ENCODE data around the gene MYO6.

MYO6 gene

GRCh38 chr6:75815756-75816155 lies 66.7 kb downstream of the MYO6 start:
- Histone ChIP-seq H3K4me1 (ENCODE audit: insufficient read depth, low read length, severe bottlenecking) (no peaks in the 10 kb centered on the region), H2AFZ (ENCODE audit: low read length) (no peak overlapping the region), H3K27me3 (ENCODE audit: insufficient read depth, low read length) (no peaks in the 10 kb centered on the region), H3K27ac (ENCODE audit: low read depth, low read length, poor library complexity, severe bottlenecking) (no peak overlapping the region), H3K9me2 (ENCODE audit: low read depth, low read length) (no peaks in the 10 kb centered on the region), H3K79me2 (ENCODE audit: insufficient read depth, low read length) (no peaks in the 10 kb centered on the region), H4K20me1 (ENCODE audit: insufficient read depth, low read length) (no peaks in the 10 kb centered on the region), H3F3A (ENCODE audit: insufficient read depth, low read length) (no peaks in the 10 kb centered on the region), H3K4me3 (ENCODE audit: low read depth, low read length, poor library complexity, severe bottlenecking) (no peak overlapping the region), H3K9ac (ENCODE audit: low read length) (no peak overlapping the region), H3K4me2 (ENCODE audit: low read length) (no peak overlapping the region), H3K36me3 (ENCODE audit: insufficient read depth, low read length) (no peaks in the 10 kb centered on the region), H3K9me3 (ENCODE audit: low read length) (no peaks in the 10 kb centered on the region)
- TF ChIP-seq, protein P1, sequence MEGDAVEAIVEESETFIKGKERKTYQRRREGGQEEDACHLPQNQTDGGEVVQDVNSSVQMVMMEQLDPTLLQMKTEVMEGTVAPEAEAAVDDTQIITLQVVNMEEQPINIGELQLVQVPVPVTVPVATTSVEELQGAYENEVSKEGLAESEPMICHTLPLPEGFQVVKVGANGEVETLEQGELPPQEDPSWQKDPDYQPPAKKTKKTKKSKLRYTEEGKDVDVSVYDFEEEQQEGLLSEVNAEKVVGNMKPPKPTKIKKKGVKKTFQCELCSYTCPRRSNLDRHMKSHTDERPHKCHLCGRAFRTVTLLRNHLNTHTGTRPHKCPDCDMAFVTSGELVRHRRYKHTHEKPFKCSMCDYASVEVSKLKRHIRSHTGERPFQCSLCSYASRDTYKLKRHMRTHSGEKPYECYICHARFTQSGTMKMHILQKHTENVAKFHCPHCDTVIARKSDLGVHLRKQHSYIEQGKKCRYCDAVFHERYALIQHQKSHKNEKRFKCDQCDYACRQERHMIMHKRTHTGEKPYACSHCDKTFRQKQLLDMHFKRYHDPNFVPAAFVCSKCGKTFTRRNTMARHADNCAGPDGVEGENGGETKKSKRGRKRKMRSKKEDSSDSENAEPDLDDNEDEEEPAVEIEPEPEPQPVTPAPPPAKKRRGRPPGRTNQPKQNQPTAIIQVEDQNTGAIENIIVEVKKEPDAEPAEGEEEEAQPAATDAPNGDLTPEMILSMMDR (IDR thresholded peaks at IDR 0.05; ENCODE audit: low read length), result no peak
- TF ChIP-seq EZH2 (IDR thresholded peaks at IDR 0.05; ENCODE audit: borderline replicate concordance, low read length), result no peak

- no peaks in the 10 kb centered on the region for H3K9me2 ChIP-seq (ENCODE audit: low read depth, low read length)
- TF ChIP-seq, protein P1 (IDR thresholded peaks at IDR 0.05; ENCODE audit: low read length), result no peak
- TF ChIP-seq EZH2 (IDR thresholded peaks at IDR 0.05; ENCODE audit: borderline replicate concordance, low read length), result no peak
- H3K9ac ChIP-seq (ENCODE audit: low read length), result no peak overlapping the region
- no peaks in the 10 kb centered on the region for H3F3A ChIP-seq (ENCODE audit: insufficient read depth, low read length)
- H3K27me3 ChIP-seq (ENCODE audit: insufficient read depth, low read length), result no peaks in the 10 kb centered on the region
- H3K36me3 ChIP-seq (ENCODE audit: insufficient read depth, low read length), result no peaks in the 10 kb centered on the region
- no peak overlapping the region for H3K27ac ChIP-seq (ENCODE audit: low read depth, low read length, poor library complexity, severe bottlenecking)
- no peak overlapping the region for H2AFZ ChIP-seq (ENCODE audit: low read length)
- no peaks in the 10 kb centered on the region for H4K20me1 ChIP-seq (ENCODE audit: insufficient read depth, low read length)
- H3K4me3 ChIP-seq (ENCODE audit: low read depth, low read length, poor library complexity, severe bottlenecking), result no peak overlapping the region
- no peaks in the 10 kb centered on the region for H3K79me2 ChIP-seq (ENCODE audit: insufficient read depth, low read length)
- H3K4me2 ChIP-seq (ENCODE audit: low read length), result no peak overlapping the region
- no peaks in the 10 kb centered on the region for H3K4me1 ChIP-seq (ENCODE audit: insufficient read depth, low read length, severe bottlenecking)
- no peaks in the 10 kb centered on the region for H3K9me3 ChIP-seq (ENCODE audit: low read length)
Measured at GRCh38 chr6:75818098-75818855, 69.2 kb downstream of the MYO6 start.

GRCh38 chr6:75819776-75820487 lies 70.9 kb downstream of the MYO6 start:
- TF ChIP-seq, protein P1 (IDR thresholded peaks at IDR 0.05; ENCODE audit: low read length), result no peak
- no peak for TF ChIP-seq EZH2 (IDR thresholded peaks at IDR 0.05; ENCODE audit: borderline replicate concordance, low read length)
- Histone ChIP-seq H3K27me3 (ENCODE audit: insufficient read depth, low read length) (no peaks in the 10 kb centered on the region), H3K4me3 (ENCODE audit: low read depth, low read length, poor library complexity, severe bottlenecking) (no peak overlapping the region), H3K9ac (ENCODE audit: low read length) (no peak overlapping the region), H4K20me1 (ENCODE audit: insufficient read depth, low read length) (no peaks in the 10 kb centered on the region), H3K4me2 (ENCODE audit: low read length) (no peak overlapping the region), H3K9me2 (ENCODE audit: low read depth, low read length) (no peaks in the 10 kb centered on the region), H3K4me1 (ENCODE audit: insufficient read depth, low read length, severe bottlenecking) (no peaks in the 10 kb centered on the region), H3K9me3 (ENCODE audit: low read length) (no peaks in the 10 kb centered on the region), H2AFZ (ENCODE audit: low read length) (no peak overlapping the region), H3F3A (ENCODE audit: insufficient read depth, low read length) (no peaks in the 10 kb centered on the region), H3K79me2 (ENCODE audit: insufficient read depth, low read length) (no peaks in the 10 kb centered on the region), H3K27ac (ENCODE audit: low read depth, low read length, poor library complexity, severe bottlenecking) (no peak overlapping the region), H3K36me3 (ENCODE audit: insufficient read depth, low read length) (no peaks in the 10 kb centered on the region)

All from OCI-LY1 (cell line).